K562 (cell line): ENCODE measurements around the gene CCDC93. TPM values are rescaled to one million over a fixed set of nuclear protein-coding genes. Genes with fewer than 3 reads are reported as not detected.

ENCODE experiments used
- CTCF ChIP-seq, 3 experiments: IDR thresholded peaks in 2 of 3; conservative IDR thresholded peaks in 1 of 3; 2 replicates each; pipeline ENCODE4 v1.5.1; 2011 to 2012; ENCODE audit warnings: low read length in 3 of 3, mild to moderate bottlenecking in 3 of 3, control low read depth in 2 of 3, improper control_type of control experiment in 1 of 3, inconsistent platforms in 1 of 3, low read depth in 1 of 3, mixed read lengths in 1 of 3, moderate library complexity in 1 of 3; ENCODE audit not compliant: insufficient read depth in 2 of 3
- DACH1 ChIP-seq: fragments of 450-650 bp; IDR thresholded peaks from 2 replicates; pipeline ENCODE4 v1.6.1; 2018; ENCODE audit not compliant: partially characterized antibody
- FOXA3 ChIP-seq, 2 experiments: fragments of 450-650 bp in 1 of 2; sonication (generic) in 1 of 2; formaldehyde crosslinking; IDR thresholded peaks in 1 of 2; conservative IDR thresholded peaks in 1 of 2; 2 replicates each; pipeline versions ENCODE4 v1.4.0 to v1.8.0; 2020 to 2022; ENCODE audit warnings: mild to moderate bottlenecking in 2 of 2, missing genetic modification reagents in 1 of 2
- FOXJ2 ChIP-seq: fragments of 200-800 bp; sonication (Bioruptor generic); IDR thresholded peaks from 2 replicates; pipeline ENCODE4 v1.6.1; 2016; ENCODE audit warnings: missing genetic modification characterization, missing compliant biosample characterization
- REST ChIP-seq, 2 experiments: fragments of 450-650 bp; formaldehyde crosslinking in 1 of 2; IDR thresholded peaks; 2 replicates each; pipeline versions ENCODE4 v1.4.0 to v1.6.1; 2014 to 2020; ENCODE audit warnings: mild to moderate bottlenecking in 2 of 2, borderline replicate concordance in 1 of 2, low read depth in 1 of 2
- SMC3 ChIP-seq: conservative IDR thresholded peaks from 2 replicates; pipeline ENCODE4 v1.6.1; 2011; ENCODE audit warnings: low read depth, low read length, improper control_type of control experiment; ENCODE audit not compliant: insufficient read depth
- TGIF2 ChIP-seq: sonication (generic); formaldehyde crosslinking; IDR thresholded peaks from 2 replicates; pipeline ENCODE4 v1.8.1; 2022; ENCODE audit warnings: mild to moderate bottlenecking, missing genetic modification reagents, moderate library complexity
- polyA plus RNA-seq, 8 experiments: library from polyadenylated mRNA; depleted of rRNA in 4 of 8; stranded (reverse) in 5 of 8; unstranded in 3 of 8; fragments of >200 nt; fragmentation: Nextera tagmentation in 2 of 8; fragmentation: Illumina TruSeq in 1 of 8; extraction: Ambion mirVana in 2 of 8; extraction: Trizol in 1 of 8; gene quantifications; 2 replicates each; pipeline versions ENCODE4 v1.2.1 to v1.2.3, GENCODE V29; 2011 to 2014; ENCODE audit warnings: inconsistent platforms in 1 of 8, missing spikeins in 1 of 8
- total RNA-seq, 7 experiments: library from RNA; depleted of rRNA in 6 of 7; stranded (reverse); fragments of >200 nt in 6 of 7; fragmentation: Illumina TruSeq in 2 of 7; extraction: Trizol in 2 of 7; gene quantifications; 2 replicates each; pipeline versions ENCODE4 v1.2.1 to v1.2.3, GENCODE V29; 2011 to 2021; ENCODE audit warnings: low replicate concordance in 1 of 7

The CCDC93 gene
- total and polyA plus RNA-seq, 9 of the 15 experiments (the other 6 are each of a cell fraction or from before 2014, with no cell fraction given): 3.3 to 19.3 (median 12.4) TPM

GRCh38 chr2:118046634-118047210, 32.9 kb upstream of the CCDC93 start (continued):
- peak in 1 of 2 experiments; percentile 16; a peak in 1 of 4 replicates for TF ChIP-seq FOXA3 (CRISPR knock-in tag; conservative IDR thresholded peaks at IDR 0.05 in 1 of 2, IDR thresholded peaks at IDR 0.05 in 1 of 2)
- no peak for TF ChIP-seq FOXJ2 (tag)
- peak; percentile 58; the same call in 1 of the 2 replicates for TF ChIP-seq REST (IDR thresholded peaks at IDR 0.05; ENCODE audit: borderline replicate concordance)
- no peak for TF ChIP-seq REST (CRISPR knock-in tag; IDR thresholded peaks at IDR 0.05; ENCODE audit: low read depth)
- peak; percentile 36 to 76 (median 37); a peak in 3 of 6 replicates for TF ChIP-seq CTCF (IDR thresholded peaks at IDR 0.05 in 2 of 3, conservative IDR thresholded peaks at IDR 0.05 in 1 of 3; ENCODE audit: insufficient read depth in 2 of 3, low read depth in 1 of 3, low read length in 3 of 3)
- TF ChIP-seq SMC3: 0 out of 2 replicates have a peak, but pooled peaks have one; percentile 32
- TF ChIP-seq DACH1: peak; percentile 45
- no peak for TF ChIP-seq TGIF2 (CRISPR knock-in tag)
